OCI-LY1 (cell line): Measurements from ENCODE around the gene DOK7.

ENCODE experiments used
- EZH2 ChIP-seq: fragments of 200-600 bp; sonication (generic), shearing (Covaris generic); IDR thresholded peaks from 2 replicates; pipeline ENCODE4 v1.8.0; 2017; ENCODE audit warnings: borderline replicate concordance, mixed run types, mild to moderate bottlenecking, antibody characterized with exemption, low read length, moderate library complexity, mixed read lengths
- TF ChIP-seq, protein P1 (sequence below): fragments of 200-600 bp; sonication (generic), shearing (Covaris generic); IDR thresholded peaks from 2 replicates; pipeline ENCODE4 v1.5.1; 2017; ENCODE audit warnings: mild to moderate bottlenecking, antibody characterized with exemption, low read length, moderate library complexity, mixed read lengths

GRCh38 chr4:3496021-3496420, 32.9 kb downstream of the DOK7 start:
- TF ChIP-seq, protein P1, sequence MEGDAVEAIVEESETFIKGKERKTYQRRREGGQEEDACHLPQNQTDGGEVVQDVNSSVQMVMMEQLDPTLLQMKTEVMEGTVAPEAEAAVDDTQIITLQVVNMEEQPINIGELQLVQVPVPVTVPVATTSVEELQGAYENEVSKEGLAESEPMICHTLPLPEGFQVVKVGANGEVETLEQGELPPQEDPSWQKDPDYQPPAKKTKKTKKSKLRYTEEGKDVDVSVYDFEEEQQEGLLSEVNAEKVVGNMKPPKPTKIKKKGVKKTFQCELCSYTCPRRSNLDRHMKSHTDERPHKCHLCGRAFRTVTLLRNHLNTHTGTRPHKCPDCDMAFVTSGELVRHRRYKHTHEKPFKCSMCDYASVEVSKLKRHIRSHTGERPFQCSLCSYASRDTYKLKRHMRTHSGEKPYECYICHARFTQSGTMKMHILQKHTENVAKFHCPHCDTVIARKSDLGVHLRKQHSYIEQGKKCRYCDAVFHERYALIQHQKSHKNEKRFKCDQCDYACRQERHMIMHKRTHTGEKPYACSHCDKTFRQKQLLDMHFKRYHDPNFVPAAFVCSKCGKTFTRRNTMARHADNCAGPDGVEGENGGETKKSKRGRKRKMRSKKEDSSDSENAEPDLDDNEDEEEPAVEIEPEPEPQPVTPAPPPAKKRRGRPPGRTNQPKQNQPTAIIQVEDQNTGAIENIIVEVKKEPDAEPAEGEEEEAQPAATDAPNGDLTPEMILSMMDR, result no peak
- TF ChIP-seq EZH2, result no peak
